ENCODE data around the gene SDC4.
A peak's percentile ranks its signal among the peaks of the same experiment; 100 is the strongest.

SDC4 gene

GRCh38 chr20:45338121-45339030 is 9.8 kb downstream of the SDC4 start:
- Histone ChIP-seq H3K27me3 (ENCODE audit: control insufficient read depth in 1 of 2, insufficient read depth in 2 of 2, low read length in 2 of 2) (no peaks in the 10 kb centered on the region), H3K27ac (ENCODE audit: low read depth, low read length) (peak overlapping the region; percentile 71), H3K36me3 (ENCODE audit: control insufficient read depth in 1 of 2, insufficient read depth in 2 of 2, low read length in 2 of 2) (peaks cover 0 to 7% of the 10 kb centered on the region in 2 donors), H3K4me3 (ENCODE audit: low read depth in 1 of 2, low read length in 2 of 2) (peak overlapping the region; percentile 25 to 50), H3K4me1 (ENCODE audit: control insufficient read depth in 1 of 2, insufficient read depth in 2 of 2, low read length in 2 of 2) (peaks cover 68 to 70% of the 10 kb centered on the region in 2 donors), H3K9me3 (ENCODE audit: control insufficient read depth in 1 of 2, low read length in 2 of 2) (no peaks in the 10 kb centered on the region), H3K9ac (ENCODE audit: low read depth in 1 of 2, low read length in 2 of 2) (peak overlapping the region; percentile 67)

DNA sequence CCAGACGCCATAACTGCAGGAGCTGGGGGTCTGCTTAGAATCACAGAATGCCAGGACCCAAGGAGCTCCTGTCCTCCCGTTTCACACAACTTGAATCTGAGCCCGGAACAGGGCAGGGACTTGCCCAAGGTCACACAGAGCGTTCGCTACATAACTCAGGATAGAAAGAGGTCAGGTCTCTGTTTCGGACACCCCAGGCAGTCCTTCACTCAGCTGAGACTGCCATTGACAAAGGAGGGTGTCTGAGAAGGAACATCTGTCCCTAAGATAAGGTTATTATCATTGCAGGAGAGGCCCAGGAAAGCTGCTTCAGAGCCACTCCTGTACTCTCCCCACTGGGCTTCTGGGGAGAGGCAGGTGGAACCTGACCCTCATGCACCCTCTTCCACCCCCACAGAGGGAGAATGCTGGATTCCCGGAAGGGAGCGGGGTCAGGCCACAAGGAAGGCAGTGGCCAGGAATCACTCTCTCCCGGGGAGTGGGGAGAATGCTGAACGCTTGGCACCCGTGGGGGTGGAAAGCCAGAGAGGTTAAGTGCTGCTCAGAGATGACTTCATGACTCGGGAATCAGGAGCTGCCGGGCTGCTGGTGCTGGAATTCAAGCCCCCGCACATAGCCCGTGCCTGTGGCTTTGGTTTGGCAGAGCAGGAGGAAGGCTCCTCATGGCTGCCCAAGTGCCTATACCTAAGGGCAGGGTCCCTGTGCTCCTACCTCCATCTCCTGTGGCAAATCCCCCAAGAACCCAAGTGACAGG is 10.7 kb downstream of the SDC4 start:
- Histone ChIP-seq H3K4me3 (ENCODE audit: low read depth in 1 of 2, low read length in 2 of 2) (peak overlapping the region; percentile 30 to 50), H3K36me3 (ENCODE audit: control insufficient read depth in 1 of 2, insufficient read depth in 2 of 2, low read length in 2 of 2) (peaks cover 0 to 15% of the 10 kb centered on the region in 2 donors), H3K4me1 (ENCODE audit: control insufficient read depth in 1 of 2, insufficient read depth in 2 of 2, low read length in 2 of 2) (peaks cover 62 to 63% of the 10 kb centered on the region in 2 donors), H3K9ac (ENCODE audit: low read depth in 1 of 2, low read length in 2 of 2) (peak overlapping the region; percentile 67), H3K9me3 (ENCODE audit: control insufficient read depth in 1 of 2, low read length in 2 of 2) (no peaks in the 10 kb centered on the region), H3K27ac (ENCODE audit: low read depth, low read length) (peak overlapping the region; percentile 71), H3K27me3 (ENCODE audit: control insufficient read depth in 1 of 2, insufficient read depth in 2 of 2, low read length in 2 of 2) (no peaks in the 10 kb centered on the region)

GRCh38 chr20:45336530-45337366 is 11.5 kb downstream of the SDC4 start:
- H3K9ac ChIP-seq (ENCODE audit: low read depth in 1 of 2, low read length in 2 of 2), result peak overlapping the region; percentile 67
- H3K4me3 ChIP-seq (ENCODE audit: low read depth in 1 of 2, low read length in 2 of 2), result peak overlapping the region; percentile 30 to 50
- H3K4me1 ChIP-seq (ENCODE audit: control insufficient read depth in 1 of 2, insufficient read depth in 2 of 2, low read length in 2 of 2), result peaks cover 55 to 57% of the 10 kb centered on the region in 2 donors
- no peaks in the 10 kb centered on the region for H3K9me3 ChIP-seq (ENCODE audit: control insufficient read depth in 1 of 2, low read length in 2 of 2)
- H3K27me3 ChIP-seq (ENCODE audit: control insufficient read depth in 1 of 2, insufficient read depth in 2 of 2, low read length in 2 of 2), result no peaks in the 10 kb centered on the region
- peak overlapping the region; percentile 71 for H3K27ac ChIP-seq (ENCODE audit: low read depth, low read length)
- H3K36me3 ChIP-seq (ENCODE audit: control insufficient read depth in 1 of 2, insufficient read depth in 2 of 2, low read length in 2 of 2), result peaks cover 0 to 20% of the 10 kb centered on the region in 2 donors

GRCh38 chr20:45330476-45330875 is 17.7 kb downstream of the SDC4 start:
- peaks cover 0 to 4% of the 10 kb centered on the region in 2 donors for H3K4me1 ChIP-seq (ENCODE audit: control insufficient read depth in 1 of 2, insufficient read depth in 2 of 2, low read length in 2 of 2)
- no peak overlapping the region for H3K4me3 ChIP-seq (ENCODE audit: low read depth in 1 of 2, low read length in 2 of 2)
- peaks cover 35 to 72% of the 10 kb centered on the region in 2 donors for H3K36me3 ChIP-seq (ENCODE audit: control insufficient read depth in 1 of 2, insufficient read depth in 2 of 2, low read length in 2 of 2)
- H3K9ac ChIP-seq (ENCODE audit: low read depth in 1 of 2, low read length in 2 of 2), result no peak overlapping the region
- H3K27ac ChIP-seq (ENCODE audit: low read depth, low read length), result no peak overlapping the region
- no peaks in the 10 kb centered on the region for H3K27me3 ChIP-seq (ENCODE audit: control insufficient read depth in 1 of 2, insufficient read depth in 2 of 2, low read length in 2 of 2)
- no peaks in the 10 kb centered on the region for H3K9me3 ChIP-seq (ENCODE audit: control insufficient read depth in 1 of 2, low read length in 2 of 2)

GRCh38 chr20:45329497-45330319 is 18.5 kb downstream of the SDC4 start:
- peaks cover 35 to 74% of the 10 kb centered on the region in 2 donors for H3K36me3 ChIP-seq (ENCODE audit: control insufficient read depth in 1 of 2, insufficient read depth in 2 of 2, low read length in 2 of 2)
- no peak overlapping the region for H3K27ac ChIP-seq (ENCODE audit: low read depth, low read length)
- H3K9ac ChIP-seq (ENCODE audit: low read depth in 1 of 2, low read length in 2 of 2), result no peak overlapping the region

GRCh38 chr20:45328451-45328850 is 19.8 kb downstream of the SDC4 start:
- no peaks in the 10 kb centered on the region for H3K9me3 ChIP-seq (ENCODE audit: control insufficient read depth in 1 of 2, low read length in 2 of 2)
- H3K36me3 ChIP-seq (ENCODE audit: control insufficient read depth in 1 of 2, insufficient read depth in 2 of 2, low read length in 2 of 2), result peaks cover 35 to 74% of the 10 kb centered on the region in 2 donors
- H3K4me3 ChIP-seq (ENCODE audit: low read depth in 1 of 2, low read length in 2 of 2), result no peak overlapping the region
- no peak overlapping the region for H3K9ac ChIP-seq (ENCODE audit: low read depth in 1 of 2, low read length in 2 of 2)
- no peak overlapping the region for H3K27ac ChIP-seq (ENCODE audit: low read depth, low read length)
- H3K27me3 ChIP-seq (ENCODE audit: control insufficient read depth in 1 of 2, insufficient read depth in 2 of 2, low read length in 2 of 2), result no peaks in the 10 kb centered on the region
- peaks cover 0 to 4% of the 10 kb centered on the region in 2 donors for H3K4me1 ChIP-seq (ENCODE audit: control insufficient read depth in 1 of 2, insufficient read depth in 2 of 2, low read length in 2 of 2)

More at GRCh38 chr20:45329497-45330319, 18.5 kb downstream of the SDC4 start:
- Histone ChIP-seq H3K9me3 (ENCODE audit: control insufficient read depth in 1 of 2, low read length in 2 of 2) (no peaks in the 10 kb centered on the region), H3K4me3 (ENCODE audit: low read depth in 1 of 2, low read length in 2 of 2) (no peak overlapping the region), H3K4me1 (ENCODE audit: control insufficient read depth in 1 of 2, insufficient read depth in 2 of 2, low read length in 2 of 2) (peaks cover 0 to 4% of the 10 kb centered on the region in 2 donors), H3K27me3 (ENCODE audit: control insufficient read depth in 1 of 2, insufficient read depth in 2 of 2, low read length in 2 of 2) (no peaks in the 10 kb centered on the region)

- Histone ChIP-seq H3K36me3 (ENCODE audit: control insufficient read depth in 1 of 2, insufficient read depth in 2 of 2, low read length in 2 of 2) (peaks cover 29 to 48% of the 10 kb centered on the region in 2 donors), H3K4me1 (ENCODE audit: control insufficient read depth in 1 of 2, insufficient read depth in 2 of 2, low read length in 2 of 2) (peaks cover 11 to 20% of the 10 kb centered on the region in 2 donors), H3K9me3 (ENCODE audit: control insufficient read depth in 1 of 2, low read length in 2 of 2) (no peaks in the 10 kb centered on the region), H3K9ac (ENCODE audit: low read depth in 1 of 2, low read length in 2 of 2) (no peak overlapping the region), H3K27me3 (ENCODE audit: control insufficient read depth in 1 of 2, insufficient read depth in 2 of 2, low read length in 2 of 2) (no peaks in the 10 kb centered on the region), H3K4me3 (ENCODE audit: low read depth in 1 of 2, low read length in 2 of 2) (no peak overlapping the region), H3K27ac (ENCODE audit: low read depth, low read length) (no peak overlapping the region)
Measured at GRCh38 chr20:45325371-45325770, 22.9 kb downstream of the SDC4 start.

GRCh38 chr20:45323731-45324130 is 24.5 kb downstream of the SDC4 start:
- Histone ChIP-seq H3K9me3 (ENCODE audit: control insufficient read depth in 1 of 2, low read length in 2 of 2) (no peaks in the 10 kb centered on the region), H3K4me3 (ENCODE audit: low read depth in 1 of 2, low read length in 2 of 2) (no peak overlapping the region), H3K9ac (ENCODE audit: low read depth in 1 of 2, low read length in 2 of 2) (no peak overlapping the region), H3K27ac (ENCODE audit: low read depth, low read length) (no peak overlapping the region), H3K27me3 (ENCODE audit: control insufficient read depth in 1 of 2, insufficient read depth in 2 of 2, low read length in 2 of 2) (peaks cover 0 to 2% of the 10 kb centered on the region in 2 donors), H3K4me1 (ENCODE audit: control insufficient read depth in 1 of 2, insufficient read depth in 2 of 2, low read length in 2 of 2) (peaks cover 11 to 17% of the 10 kb centered on the region in 2 donors), H3K36me3 (ENCODE audit: control insufficient read depth in 1 of 2, insufficient read depth in 2 of 2, low read length in 2 of 2) (peaks cover 17 to 32% of the 10 kb centered on the region in 2 donors)

DNA sequence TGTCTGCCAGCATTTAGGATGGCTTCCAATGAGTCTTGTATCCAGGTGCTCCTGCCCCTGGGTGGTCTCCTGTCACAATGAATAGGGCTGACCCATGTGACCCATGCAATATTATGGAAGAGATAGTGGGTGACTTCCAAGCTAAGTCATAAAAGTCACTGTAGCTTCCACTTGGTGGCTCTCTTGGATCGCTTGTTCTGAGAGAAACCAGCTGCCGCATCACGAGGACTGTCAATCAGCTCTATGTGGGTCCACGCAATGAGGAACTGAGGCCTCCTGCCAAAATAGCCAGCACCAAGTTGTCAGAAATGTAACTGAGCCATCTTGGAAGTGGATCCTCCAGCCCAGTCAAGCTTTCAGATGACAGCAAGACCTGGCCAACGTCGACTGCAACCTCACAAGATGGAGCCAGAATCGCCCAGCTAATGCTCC is 25.3 kb downstream of the SDC4 start:
- Histone ChIP-seq H3K4me3 (ENCODE audit: low read depth in 1 of 2, low read length in 2 of 2) (no peak overlapping the region), H3K4me1 (ENCODE audit: control insufficient read depth in 1 of 2, insufficient read depth in 2 of 2, low read length in 2 of 2) (peaks cover 11 to 17% of the 10 kb centered on the region in 2 donors), H3K27ac (ENCODE audit: low read depth, low read length) (no peak overlapping the region)

More for the DNA sequence above, 25.3 kb downstream of the SDC4 start:
- no peak overlapping the region for H3K9ac ChIP-seq (ENCODE audit: low read depth in 1 of 2, low read length in 2 of 2)
- H3K27me3 ChIP-seq (ENCODE audit: control insufficient read depth in 1 of 2, insufficient read depth in 2 of 2, low read length in 2 of 2), result peaks cover under 1 to 5% of the 10 kb centered on the region in 2 donors
- no peaks in the 10 kb centered on the region for H3K9me3 ChIP-seq (ENCODE audit: control insufficient read depth in 1 of 2, low read length in 2 of 2)
- peaks cover 10 to 24% of the 10 kb centered on the region in 2 donors for H3K36me3 ChIP-seq (ENCODE audit: control insufficient read depth in 1 of 2, insufficient read depth in 2 of 2, low read length in 2 of 2)

Data from duodenal mucosa (tissue), 2 donors.